Limb (tissue), 2 donors: ENCODE data around the gene SORL1.

Experiments used
- DNase-seq, 2 donors: peaks; one replicate each; pipeline ENCODE4 v3.0.0-alpha.2; 2016; ENCODE audit errors: extremely low spot score in 2 of 2

The SORL1 gene

DNA sequence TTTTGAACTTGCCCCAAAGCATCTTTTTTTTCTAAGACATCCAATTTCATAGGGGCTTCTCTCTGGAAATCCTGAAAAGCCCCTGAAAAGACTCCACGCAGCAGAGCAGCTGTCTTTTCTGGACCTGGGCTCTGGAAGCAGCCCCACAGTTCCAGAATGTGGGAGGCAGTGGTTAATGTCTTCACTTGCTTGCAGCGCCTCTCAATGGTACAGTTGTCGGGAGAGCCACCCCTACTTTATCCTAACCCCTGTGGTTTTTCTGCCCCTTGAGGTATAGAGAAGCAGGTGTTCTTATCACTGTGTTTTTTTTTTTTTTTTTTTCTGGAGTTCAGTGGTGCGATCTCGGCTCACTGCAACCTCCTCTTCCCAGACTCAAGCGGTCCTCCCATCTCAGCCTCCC is 84.0 kb downstream of the SORL1 start:
- DNase-seq: no peak

DNA sequence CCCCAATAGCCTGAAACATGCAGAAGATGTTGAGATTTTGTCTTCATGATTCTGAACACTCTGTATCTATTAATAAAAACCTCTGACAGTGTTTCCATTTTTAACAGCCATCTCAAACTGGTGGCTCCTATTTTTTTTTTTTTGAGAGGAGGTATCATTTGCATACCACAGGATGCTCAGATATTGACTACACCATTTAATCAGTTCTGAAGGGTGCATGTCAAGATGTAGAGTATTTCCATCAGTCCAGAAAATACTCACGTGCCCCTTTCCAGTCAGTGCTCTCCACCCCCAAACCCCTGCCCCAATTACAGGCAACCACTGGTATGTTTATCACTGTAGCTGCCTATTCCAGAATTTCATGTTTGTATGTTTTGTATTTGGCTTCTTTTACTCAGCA is 85.9 kb downstream of the SORL1 start:
- no peak for DNase-seq

DNA sequence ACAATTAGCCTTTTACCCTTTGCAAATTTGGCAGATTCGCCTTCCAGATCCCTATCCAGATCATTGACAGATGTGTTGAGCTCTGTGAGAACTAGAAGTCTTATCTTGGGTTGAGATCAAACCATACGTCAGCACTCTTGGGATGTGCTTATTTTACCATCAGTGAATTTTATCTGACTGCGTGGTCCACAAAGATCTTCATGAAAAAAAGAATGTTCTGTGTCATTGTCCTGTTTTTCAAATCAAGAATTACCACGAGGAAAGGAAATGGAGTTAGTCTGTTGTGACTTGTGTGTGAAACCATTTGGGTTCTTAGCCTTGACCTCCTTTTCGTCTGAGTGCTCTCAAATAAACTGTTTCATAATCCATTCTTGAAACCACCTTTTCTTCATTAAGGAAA is 86.9 kb downstream of the SORL1 start:
- DNase-seq: no peak

DNA sequence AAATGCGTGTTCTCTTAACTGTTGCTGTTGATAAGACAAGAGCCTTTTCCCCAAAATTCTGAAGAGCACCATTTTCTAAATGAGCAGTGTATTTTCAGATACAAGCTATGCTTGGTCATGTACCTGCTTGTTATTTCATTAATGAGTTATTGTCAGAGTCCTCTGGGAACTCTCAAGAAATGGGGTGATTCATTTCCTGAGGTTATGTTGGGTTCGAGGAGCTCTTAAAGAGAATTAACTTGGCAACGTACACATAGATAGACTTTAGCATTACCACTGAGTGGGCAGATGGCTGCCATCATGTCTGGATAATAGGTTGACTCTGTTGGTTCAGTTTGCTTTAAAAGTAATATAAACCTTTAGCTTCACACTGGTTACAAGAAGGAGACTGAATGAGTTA is 88.5 kb downstream of the SORL1 start:
- DNase-seq: no peak

DNA sequence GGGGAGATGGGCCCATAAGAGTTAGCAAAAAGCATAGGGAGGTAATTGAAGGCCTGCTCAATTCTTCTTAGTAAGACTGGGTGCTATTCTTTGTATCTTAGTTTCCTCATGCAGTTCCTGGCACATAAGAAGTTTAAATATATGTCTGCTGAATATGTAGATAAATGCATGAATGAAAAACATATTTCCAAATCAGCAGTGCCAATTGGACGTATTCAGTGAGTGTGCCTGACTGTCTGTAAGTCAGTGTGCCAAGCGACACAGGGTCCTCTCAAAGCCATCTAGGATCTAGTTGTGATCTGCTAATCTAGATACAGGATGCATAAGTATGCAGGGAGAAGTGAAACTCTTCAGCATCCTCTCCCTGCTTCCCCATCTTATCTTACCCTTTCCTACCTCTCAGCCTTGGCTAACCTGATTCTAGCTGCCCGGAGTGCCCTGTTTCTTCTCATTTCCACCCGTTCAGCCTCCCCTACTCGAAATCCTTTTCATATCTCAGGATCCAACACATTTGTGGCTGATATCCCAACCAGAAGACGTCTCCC is 91.8 kb downstream of the SORL1 start:
- no peak for DNase-seq

DNA sequence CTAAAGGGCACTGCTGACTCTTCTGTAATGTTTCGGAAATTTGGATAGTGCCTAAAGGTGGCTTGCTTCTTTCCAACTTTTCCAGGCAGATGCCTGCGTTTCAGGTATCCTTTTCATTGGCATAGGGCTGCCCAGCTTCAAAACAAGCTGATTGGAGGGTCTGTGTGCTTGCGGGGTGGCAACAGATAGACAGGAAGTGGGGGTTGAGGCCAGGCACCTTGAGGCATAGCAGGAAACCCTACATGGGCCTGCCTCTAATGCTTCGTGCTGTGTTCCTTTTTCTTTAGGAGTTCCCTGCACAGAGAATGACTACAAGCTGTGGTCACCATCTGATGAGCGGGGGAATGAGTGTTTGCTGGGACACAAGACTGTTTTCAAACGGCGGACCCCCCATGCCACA is 92.8 kb downstream of the SORL1 start:
- DNase-seq: no peak

DNA sequence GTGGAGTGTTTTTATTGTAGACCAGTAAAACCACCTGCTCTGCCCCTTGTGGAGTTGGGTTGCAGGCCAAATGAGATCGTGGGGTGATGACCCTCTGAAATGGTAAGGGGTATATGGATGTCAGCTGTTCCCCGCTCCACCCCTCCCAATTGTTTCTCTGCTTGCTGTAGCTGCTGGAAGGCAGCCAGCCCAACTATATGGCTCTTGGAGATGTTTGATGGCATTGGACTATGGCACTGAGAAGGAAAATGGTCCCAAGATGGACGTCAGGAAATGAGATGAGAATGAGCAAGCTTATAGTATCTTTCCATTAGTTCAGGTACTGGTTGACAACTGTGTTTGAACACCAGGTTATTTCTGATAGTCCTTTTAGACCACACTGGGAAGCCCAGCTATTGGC is 95.5 kb downstream of the SORL1 start:
- DNase-seq: no peak

DNA sequence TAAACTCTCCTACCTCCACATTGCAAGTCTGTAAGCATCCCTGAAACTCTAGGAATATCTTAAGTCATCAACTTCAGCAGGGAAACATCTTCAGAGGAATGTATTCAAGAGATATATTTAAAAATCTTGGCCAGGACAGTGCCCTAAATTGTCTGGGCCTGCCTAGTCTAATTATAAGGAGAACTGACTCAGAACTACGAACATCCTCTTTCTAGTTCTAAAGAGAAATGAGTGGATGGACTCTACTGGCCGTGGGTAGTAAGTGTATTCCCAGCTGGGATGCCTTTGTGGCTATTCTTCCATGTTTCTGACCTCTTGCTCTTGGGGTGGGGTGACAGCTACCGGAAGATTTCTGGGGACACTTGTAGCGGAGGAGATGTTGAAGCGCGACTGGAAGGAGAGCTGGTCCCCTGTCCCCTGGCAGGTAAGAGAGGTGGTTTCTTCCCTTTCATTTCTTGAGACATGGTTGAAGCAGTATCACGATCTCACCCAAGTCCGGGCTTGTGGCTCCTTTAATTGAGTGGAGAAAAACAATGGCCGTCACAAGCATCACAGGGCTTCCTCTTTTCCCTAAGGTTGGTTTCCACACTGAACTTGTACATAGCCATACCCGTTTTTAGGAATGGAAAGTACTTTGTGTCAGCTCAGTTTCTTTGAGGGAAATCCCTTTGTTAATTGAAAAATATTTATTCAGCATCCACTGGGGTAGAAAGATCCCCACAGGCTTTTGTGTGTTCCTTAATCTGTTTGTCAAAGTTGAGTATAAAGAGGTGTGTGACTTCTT is 98.3 kb downstream of the SORL1 start:
- no peak for DNase-seq

DNA sequence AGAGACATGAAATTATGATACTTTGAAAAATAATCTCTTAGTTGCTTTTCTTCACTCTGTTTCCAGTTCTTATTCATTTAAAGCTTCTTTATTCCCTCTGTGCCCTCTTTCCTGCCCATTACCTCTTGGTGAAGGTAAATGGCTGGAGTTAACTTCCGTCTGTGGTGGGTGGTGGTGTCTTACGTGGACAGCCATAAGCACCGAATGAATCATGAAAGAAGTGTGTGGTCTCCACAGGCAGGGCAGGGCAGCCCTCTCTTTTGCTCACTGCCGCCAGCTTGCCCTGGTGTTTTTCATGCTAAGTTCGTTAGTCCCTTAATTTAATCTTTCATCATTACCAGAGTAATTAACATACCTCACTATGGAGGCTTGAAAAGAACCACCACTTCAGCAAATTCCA is 99.3 kb downstream of the SORL1 start:
- DNase-seq: no peak

DNA sequence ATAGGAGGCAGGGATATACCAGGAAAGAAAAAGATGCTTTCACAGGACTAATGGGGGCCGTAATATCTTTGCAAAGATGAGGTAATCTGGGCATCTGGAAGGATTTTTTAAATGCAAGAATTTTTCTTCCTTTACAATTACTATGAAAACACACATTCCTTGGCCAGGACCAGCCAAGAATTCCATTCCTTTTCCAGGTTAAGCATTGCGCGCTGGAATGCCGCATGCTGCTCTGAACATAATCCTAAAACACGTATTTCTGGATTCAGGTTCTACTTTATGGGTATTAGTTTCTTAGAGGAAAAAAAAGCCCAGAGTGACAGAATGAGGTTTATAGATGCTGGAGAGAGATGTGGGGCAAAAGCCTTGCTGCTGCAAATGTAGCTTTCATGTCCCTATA is 100.0 kb downstream of the SORL1 start:
- DNase-seq: no peak

DNA sequence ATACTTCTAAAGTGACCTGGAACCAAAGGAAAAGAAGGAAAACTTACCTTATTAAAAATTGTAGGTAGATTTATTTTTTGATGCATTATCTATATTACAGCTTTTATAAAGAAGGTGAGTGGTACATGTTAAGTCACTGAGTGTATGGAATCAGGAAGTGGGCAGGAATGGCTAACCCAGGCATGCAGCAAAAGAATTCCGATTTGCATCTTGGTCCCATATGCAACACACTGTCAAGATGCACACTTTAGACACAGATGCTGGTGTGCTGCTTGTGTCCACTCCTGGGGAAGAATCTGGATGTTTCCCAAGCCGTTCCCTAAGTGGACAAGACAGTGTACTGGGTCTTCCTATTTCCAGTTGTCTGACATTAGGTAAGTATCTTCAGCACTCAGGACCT is 100.5 kb downstream of the SORL1 start:
- no peak for DNase-seq

DNA sequence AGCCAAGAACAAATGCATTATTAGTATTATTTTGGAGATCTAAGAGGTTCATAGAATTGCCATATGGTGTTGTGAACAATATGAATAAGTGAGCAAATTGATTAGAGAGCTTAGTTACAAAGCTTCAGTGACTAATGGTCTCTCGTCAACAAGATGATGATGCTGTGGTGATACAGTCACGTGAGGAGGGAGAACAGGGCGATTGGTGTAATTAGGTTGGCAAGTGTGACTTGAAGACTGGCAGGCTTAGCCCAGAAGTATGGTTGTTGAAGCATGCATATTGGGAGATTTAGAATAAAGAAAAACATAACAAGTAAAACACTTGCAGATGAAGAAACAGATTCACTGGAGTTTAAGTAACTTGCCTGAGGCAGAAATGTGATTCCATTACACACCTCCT is 101.3 kb downstream of the SORL1 start:
- no peak for DNase-seq

DNA sequence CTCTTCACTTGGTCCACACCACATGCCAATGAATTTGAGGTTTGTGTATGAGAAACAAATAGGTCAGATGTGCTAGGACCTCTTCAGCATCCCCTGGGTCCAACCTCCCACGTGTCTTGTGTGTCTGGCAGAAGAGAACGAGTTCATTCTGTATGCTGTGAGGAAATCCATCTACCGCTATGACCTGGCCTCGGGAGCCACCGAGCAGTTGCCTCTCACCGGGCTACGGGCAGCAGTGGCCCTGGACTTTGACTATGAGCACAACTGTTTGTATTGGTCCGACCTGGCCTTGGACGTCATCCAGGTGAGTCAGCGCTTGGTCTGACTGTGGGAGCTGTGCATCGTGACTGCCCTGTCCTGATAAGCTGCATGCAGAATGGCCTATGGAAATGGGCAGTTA is 101.7 kb downstream of the SORL1 start:
- DNase-seq: no peak

DNA sequence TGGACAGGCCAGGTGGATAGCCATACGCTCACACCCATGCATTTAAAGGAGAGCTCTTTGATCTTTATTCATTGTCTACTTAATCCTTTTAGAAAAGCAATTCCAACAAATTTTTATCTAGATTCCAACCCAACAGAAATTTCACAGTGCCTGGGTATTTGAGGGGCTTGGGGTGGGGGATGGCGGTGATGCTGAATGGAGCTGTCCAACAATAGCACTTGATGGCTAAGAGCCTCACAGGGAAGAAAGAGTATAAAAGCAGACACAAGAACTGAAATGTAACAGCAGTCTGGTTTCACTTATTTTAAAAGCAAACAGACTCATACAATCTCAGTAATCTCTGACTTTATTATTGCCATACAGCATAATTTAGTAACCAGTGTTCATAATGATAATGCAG is 102.4 kb downstream of the SORL1 start:
- no peak for DNase-seq

DNA sequence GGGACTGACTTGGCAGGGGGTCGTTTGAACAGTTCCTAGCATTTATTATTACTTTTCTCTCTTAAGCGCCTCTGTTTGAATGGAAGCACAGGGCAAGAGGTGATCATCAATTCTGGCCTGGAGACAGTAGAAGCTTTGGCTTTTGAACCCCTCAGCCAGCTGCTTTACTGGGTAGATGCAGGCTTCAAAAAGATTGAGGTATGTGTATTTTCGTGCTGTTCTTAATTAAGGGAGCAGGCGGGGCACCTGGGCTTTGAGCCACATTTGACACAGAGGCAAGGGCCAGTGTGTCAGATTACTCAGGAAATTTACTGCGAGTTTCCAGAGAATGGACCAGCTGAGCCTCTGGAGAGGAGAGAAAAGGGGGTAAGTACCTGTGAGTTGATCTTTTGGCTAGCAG is 103.0 kb downstream of the SORL1 start:
- DNase-seq: no peak

DNA sequence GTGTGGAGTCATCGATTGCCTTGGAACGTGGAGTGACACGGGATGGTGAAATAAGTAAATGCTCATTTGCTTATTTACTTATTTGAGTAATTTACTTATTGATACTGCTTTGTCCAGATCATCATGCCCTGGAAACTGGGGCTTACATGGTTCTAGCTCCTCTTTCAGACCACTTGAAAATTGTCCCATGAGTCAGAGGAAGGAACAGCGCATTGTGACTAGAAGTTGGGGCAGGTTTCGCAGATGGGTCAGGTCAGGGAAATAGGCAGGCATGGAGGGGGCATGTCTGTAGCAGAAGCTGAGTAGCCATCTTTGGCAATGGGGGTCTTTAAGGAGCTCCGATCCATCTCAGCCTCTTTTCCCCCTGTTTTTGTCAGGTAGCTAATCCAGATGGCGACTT is 104.8 kb downstream of the SORL1 start:
- no peak for DNase-seq

DNA sequence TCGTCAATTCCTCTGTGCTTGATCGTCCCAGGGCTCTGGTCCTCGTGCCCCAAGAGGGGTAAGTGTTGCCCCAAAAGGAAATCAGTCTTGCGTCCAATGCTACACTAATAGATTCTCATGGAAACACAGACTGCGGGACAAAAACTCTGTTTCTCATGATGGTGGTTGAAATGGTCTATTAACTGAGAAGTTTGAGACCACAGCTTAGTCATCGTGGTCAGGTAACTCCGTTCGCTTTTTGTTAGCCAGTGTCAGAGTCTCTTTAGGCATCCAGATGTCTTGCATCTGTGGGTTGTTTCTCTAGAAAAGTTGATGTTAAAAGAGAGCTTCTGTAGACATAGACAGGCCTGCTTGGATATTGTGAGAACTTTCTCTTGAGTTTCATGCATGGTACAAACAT is 105.2 kb downstream of the SORL1 start:
- no peak for DNase-seq

DNA sequence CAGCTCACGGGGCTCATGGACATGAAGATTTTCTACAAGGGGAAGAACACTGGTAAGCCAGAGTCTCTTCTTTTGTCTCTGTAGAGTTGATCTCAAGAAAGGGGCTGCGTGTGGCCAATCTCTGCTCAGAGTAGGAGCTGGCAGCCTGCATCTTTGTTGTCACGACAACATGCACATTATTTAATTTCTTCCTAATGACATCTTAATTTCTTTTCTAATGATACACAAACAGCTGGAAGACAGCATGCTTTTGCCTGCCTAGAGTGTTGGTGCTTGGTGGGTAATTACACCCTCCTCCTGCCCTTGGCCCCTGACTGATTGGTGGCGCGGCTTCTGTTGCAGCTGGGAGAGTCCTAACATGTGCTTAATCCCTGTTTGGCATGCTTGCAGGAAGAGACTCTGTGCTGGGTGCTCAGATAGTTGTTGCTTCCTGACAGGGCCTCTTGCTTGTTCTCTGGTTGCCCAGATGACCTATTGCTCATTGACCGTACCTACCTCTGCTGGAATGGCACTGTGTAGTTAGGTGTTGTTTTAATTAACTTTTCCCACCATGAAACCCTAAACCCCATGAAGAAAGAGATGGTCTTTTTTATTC is 107.6 kb downstream of the SORL1 start:
- no peak for DNase-seq

DNA sequence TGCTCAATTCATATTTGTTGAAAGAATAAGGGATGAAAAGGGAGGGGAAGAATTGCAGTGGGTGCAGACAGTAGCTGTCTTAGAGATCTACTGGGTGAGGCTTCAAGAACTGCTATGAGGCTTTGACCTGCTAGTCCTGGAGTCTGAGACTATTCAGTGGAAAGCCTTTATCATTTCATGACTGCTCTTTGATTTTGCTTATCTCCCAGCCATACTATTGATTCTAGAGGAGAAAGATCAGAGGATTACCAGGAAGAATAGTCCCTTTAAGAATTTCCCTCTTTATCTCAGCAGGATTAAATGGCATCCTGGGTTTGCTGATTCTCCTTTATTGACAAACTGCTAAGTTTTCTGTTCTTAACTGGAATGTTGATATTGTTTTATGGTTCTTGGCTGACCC is 108.1 kb downstream of the SORL1 start:
- no peak for DNase-seq

DNA sequence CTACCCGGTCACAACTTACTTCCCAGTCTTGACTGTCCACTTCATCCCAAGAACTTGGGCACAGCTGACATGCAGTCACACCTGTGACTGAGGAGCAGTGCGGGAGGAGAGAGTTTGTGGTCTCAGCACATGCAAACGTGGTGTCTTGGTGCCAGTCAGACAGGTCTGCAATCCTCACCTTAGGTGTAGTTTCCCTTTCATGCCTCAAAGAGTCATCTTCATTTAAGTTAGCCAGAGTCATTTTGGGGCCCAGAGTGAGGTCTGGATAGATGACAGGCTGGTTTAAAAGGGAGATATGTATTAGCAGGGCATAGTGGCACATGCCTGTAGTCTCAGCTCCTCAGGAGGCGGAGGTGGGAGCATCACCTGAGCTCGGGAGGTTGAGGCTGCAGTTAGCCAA is 109.1 kb downstream of the SORL1 start:
- no peak for DNase-seq

DNA sequence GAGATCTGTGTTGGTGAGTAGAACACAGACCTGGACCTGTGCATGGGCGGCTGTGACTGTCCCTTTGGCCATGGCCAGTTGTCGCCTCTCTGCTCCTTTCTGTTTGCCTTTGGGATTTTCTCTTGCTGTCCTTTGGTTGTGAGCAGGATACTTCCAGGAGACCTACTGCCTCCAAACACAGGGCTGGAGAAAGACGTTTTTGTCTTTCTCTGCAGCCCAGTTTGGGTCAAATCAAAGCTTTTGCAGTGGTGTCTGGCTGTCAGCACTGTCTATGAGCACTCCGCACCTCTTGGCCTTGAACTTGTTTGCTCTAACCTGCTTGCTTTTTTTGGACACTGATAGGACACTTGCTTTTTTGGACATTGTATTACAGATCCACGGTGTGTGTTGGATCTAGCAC is 109.6 kb downstream of the SORL1 start:
- DNase-seq: no peak

DNA sequence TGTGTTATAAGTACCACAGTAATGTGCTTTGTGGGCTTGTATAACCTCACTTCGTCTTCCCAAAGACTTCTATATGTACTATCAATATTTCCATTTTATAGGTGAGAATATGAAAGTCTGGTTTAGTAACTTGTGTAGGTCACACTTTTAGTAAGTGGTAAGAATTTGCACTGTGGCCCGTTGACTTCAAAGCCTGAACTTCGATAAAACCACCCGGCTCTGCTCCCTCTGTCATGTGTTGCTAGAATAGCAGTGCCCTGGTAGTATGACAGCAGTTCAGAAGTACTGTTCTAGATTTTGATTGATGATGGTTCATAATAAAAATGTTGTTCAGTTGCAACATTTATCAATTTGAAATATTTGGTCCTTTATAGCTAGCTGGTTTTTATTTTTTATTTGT is 110.9 kb downstream of the SORL1 start:
- no peak for DNase-seq
